Cardiac muscle cell (in vitro differentiated cells and primary cell): ENCODE data around the gene KIAA1549. TPM values are rescaled to one million over a fixed set of nuclear protein-coding genes. Genes with fewer than 3 reads are reported as not detected.

Experiments used
- DNase-seq, 2 donors: peaks; one replicate each; pipeline versions ENCODE4 v3.0.0 to v3.0.0-alpha.2; 2010 to 2017; ENCODE audit warnings: low read depth in 1 of 2, low spot score in 1 of 2
- H3K27ac ChIP-seq: fragments of 200-600 bp; sonication (generic); 2 replicates; pipeline ENCODE4 v1.5.1; 2016
- H3K27me3 ChIP-seq: fragments of 200-600 bp; sonication (generic); 2 replicates; pipeline ENCODE4 v1.6.0; 2016; ENCODE audit warnings: control low read depth
- H3K36me3 ChIP-seq: fragments of 200-600 bp; sonication (generic); 2 replicates; pipeline ENCODE4 v1.5.1; 2016; ENCODE audit warnings: control low read depth
- H3K4me1 ChIP-seq: fragments of 200-600 bp; sonication (generic); 2 replicates; pipeline ENCODE4 v1.8.1; 2017; ENCODE audit warnings: low read depth, mild to moderate bottlenecking, mixed run types
- H3K4me3 ChIP-seq: fragments of 200-600 bp; sonication (generic); 2 replicates; pipeline ENCODE4 v1.5.1; 2016; ENCODE audit warnings: mild to moderate bottlenecking
- H3K9me3 ChIP-seq: fragments of 200-600 bp; sonication (generic); 2 replicates; pipeline ENCODE4 v1.5.1; 2017; ENCODE audit warnings: low read depth, mild to moderate bottlenecking, control low read depth
- polyA plus RNA-seq: library from polyadenylated mRNA; unstranded; fragments of >200 nt; fragmentation: Nextera tagmentation; extraction: Ambion mirVana; gene quantifications from 2 replicates; pipeline ENCODE4 v1.2.1, GENCODE V29; 2016
- total RNA-seq: library from RNA; depleted of rRNA; stranded (reverse); fragments of >200 nt; gene quantifications from 2 replicates; pipeline ENCODE4 v1.2.3, GENCODE V29; 2016
- TF ChIP-seq, protein P1 (sequence below): IDR thresholded peaks from 2 replicates; pipeline ENCODE4 v1.5.1; 2012; ENCODE audit warnings: low read depth, mild to moderate bottlenecking, low read length

Gene KIAA1549
- total and polyA plus RNA-seq, 2 experiments from 2014 or later: 7.5 to 13.6 TPM

DNA sequence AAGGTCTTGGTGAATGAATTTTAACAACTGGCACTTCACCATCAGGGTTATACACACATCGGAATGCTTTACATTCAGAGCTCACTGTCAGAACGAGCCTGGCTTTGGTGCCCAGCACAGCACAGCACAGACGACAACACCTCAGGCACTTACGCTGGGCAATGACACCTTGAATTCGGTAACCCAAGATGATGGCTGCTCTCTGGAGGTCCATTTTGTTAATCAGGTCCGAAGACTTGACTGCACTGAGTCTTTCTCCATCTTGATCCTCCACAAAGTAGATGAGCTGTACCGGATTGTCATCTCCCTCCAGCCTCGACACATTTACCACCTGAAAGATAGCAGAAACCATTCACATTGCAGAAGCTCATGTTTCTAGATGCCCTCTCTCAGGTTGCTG lies 82.4 kb downstream of the KIAA1549 start:
- no peak for DNase-seq
- H3K4me3 ChIP-seq: no peak overlapping the region
- peaks cover 11% of the 10 kb centered on the region for H3K36me3 ChIP-seq
- H3K9me3 ChIP-seq: no peaks in the 10 kb centered on the region
- TF ChIP-seq, protein P1, sequence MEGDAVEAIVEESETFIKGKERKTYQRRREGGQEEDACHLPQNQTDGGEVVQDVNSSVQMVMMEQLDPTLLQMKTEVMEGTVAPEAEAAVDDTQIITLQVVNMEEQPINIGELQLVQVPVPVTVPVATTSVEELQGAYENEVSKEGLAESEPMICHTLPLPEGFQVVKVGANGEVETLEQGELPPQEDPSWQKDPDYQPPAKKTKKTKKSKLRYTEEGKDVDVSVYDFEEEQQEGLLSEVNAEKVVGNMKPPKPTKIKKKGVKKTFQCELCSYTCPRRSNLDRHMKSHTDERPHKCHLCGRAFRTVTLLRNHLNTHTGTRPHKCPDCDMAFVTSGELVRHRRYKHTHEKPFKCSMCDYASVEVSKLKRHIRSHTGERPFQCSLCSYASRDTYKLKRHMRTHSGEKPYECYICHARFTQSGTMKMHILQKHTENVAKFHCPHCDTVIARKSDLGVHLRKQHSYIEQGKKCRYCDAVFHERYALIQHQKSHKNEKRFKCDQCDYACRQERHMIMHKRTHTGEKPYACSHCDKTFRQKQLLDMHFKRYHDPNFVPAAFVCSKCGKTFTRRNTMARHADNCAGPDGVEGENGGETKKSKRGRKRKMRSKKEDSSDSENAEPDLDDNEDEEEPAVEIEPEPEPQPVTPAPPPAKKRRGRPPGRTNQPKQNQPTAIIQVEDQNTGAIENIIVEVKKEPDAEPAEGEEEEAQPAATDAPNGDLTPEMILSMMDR: no peak
- no peak overlapping the region for H3K27ac ChIP-seq
- peaks cover 4% of the 10 kb centered on the region for H3K4me1 ChIP-seq
- H3K27me3 ChIP-seq: no peaks in the 10 kb centered on the region

GRCh38 chr7:138898255-138898654 lies 82.9 kb downstream of the KIAA1549 start:
- no peak for DNase-seq
- Histone ChIP-seq H3K9me3 (no peaks in the 10 kb centered on the region), H3K36me3 (peaks cover 14% of the 10 kb centered on the region), H3K4me3 (no peak overlapping the region), H3K4me1 (peaks cover 4% of the 10 kb centered on the region), H3K27me3 (no peaks in the 10 kb centered on the region), H3K27ac (no peak overlapping the region)
- TF ChIP-seq, protein P1: no peak

DNA sequence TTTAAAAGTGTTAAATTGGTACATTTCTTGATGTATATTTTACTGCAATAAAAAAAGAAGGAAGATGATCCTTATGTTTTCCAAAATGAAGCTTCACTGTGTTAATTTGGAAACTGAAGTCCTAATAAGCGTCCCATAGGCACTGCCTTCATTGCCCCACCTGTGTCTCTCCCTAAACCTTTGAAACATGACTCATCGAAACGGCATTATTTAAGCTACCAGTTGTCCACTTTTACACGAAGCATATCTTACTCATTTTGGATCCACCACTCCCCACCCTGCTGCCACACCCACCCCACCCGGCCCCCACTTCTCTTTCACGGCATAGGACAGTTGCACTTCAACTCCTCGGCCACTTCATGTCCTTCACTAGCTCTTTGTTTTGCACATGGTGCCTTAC lies 85.5 kb downstream of the KIAA1549 start:
- no peak overlapping the region for H3K4me3 ChIP-seq
- no peaks in the 10 kb centered on the region for H3K27me3 ChIP-seq
- H3K4me1 ChIP-seq: peaks cover 13% of the 10 kb centered on the region
- TF ChIP-seq, protein P1: no peak
- DNase-seq: no peak
- H3K27ac ChIP-seq: no peak overlapping the region
- no peaks in the 10 kb centered on the region for H3K9me3 ChIP-seq
- peaks cover 17% of the 10 kb centered on the region for H3K36me3 ChIP-seq

DNA sequence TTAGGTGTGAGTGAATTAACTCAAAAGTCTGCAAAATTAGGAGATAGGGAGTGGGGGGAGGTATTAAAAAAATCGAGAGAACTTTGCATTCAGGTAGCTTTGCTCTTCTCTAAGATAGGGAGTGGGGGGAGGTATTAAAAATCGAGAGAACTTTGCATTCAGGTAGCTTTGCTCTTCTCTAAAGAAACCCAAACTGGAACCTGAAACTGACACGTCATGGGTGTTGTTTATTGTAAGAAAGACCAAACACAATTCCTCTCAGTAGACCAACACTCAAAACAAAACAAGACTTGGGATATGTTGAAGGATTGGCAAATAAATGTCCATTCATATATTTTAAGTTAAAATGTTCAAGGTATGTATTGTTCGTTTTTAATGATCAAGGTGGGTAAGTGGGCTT lies 87.9 kb downstream of the KIAA1549 start:
- TF ChIP-seq, protein P1: no peak
- H3K36me3 ChIP-seq: peaks cover 15% of the 10 kb centered on the region
- no peak for DNase-seq
- no peak overlapping the region for H3K27ac ChIP-seq
- H3K27me3 ChIP-seq: no peaks in the 10 kb centered on the region
- peaks cover 13% of the 10 kb centered on the region for H3K4me1 ChIP-seq
- H3K4me3 ChIP-seq: no peak overlapping the region
- no peaks in the 10 kb centered on the region for H3K9me3 ChIP-seq

DNA sequence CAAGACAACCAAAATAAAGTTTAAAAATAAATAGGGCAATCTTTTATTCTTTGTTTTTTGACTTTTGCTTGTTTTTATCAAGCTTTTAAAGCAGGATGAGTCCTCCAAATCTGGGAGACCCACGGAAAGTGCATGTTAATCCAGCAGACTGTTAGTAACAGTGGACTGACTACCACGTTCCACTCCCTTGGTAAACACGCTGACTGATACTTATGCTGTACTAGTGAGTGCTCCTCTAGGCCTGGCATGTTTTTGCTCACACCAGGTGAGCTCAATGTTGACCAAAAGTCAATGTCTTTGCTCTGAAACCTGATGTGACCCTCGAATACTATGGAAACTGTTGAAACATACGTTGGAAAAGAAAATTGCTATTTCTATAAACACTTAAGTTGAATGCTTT lies 88.4 kb downstream of the KIAA1549 start:
- Histone ChIP-seq H3K4me3 (no peak overlapping the region), H3K4me1 (peaks cover 13% of the 10 kb centered on the region), H3K36me3 (peaks cover 15% of the 10 kb centered on the region), H3K9me3 (no peaks in the 10 kb centered on the region), H3K27me3 (no peaks in the 10 kb centered on the region), H3K27ac (no peak overlapping the region)
- TF ChIP-seq, protein P1: no peak
- no peak for DNase-seq
